ENCODE data around the gene TMEM63B.

Gene TMEM63B

DNA sequence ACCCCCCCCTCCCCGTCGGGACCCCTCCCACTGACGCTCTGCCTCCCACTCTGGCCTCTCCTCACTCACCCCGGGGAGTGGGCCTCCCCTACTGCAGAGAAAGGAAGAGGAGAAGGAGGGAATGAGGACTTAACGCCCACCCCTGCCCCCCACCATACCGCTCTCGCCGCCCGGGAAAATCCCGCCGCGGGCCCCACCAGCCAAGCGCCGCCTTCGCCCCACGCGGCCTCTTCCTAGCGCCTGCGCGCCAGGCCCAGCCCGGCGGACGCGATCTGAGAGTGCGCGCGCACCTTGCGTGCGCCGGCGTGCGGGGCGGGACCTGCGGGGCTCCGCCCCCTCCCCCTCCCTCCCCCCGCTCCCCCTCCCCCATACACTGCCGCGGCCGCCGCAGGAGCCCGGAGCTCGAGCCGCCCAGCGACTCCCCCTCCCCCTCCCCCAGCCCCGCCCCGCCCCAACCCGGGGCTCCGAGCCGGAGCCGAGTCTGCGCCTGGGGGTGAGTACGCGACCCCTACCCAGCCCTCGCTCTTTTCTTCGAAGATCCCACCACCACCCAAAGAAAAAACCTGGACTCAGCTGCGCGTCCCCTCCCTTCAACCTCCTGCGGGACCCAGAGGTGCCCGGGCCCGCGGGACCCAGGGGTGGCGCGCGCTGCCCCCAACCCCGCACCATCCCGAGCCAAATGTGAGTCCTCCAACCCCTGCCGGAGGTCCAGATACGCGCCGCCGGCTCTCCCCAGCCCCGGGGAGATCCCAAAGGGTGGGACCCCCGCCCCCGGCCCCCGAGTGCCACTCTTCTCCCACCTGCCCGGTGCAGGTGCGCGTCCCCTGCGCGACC, at the start of gene TMEM63B, which contains the start of gene MRPL14:
TMEM63B (plus strand) TSS at position 369 of the 834 bp plus-strand sequence. CDS start 7,031 bp downstream, outside the sequence.
MRPL14 (minus strand) TSS at position 267 of the 834 bp plus-strand sequence. CDS start 10,841 bp downstream, outside the sequence.
- no peaks in the 10 kb centered on the region for H3K36me3 ChIP-seq (ENCODE audit: control insufficient read depth in 2 of 2, insufficient read depth in 2 of 2, low read length in 2 of 2)
- no peaks in the 10 kb centered on the region for H3K27me3 ChIP-seq (ENCODE audit: control insufficient read depth in 2 of 2, insufficient read depth in 2 of 2, low read length in 2 of 2)
- peak within 1 kb of the TSS; percentile 56 to 88 for H3K9ac ChIP-seq (ENCODE audit: low read depth in 1 of 2, low read length in 2 of 2)
- H3K4me3 ChIP-seq (ENCODE audit: low read length in 2 of 2), result peak within 1 kb of the TSS; percentile 78 to 89
- peak within 1 kb of the TSS; percentile 83 to 86 for H3K27ac ChIP-seq (ENCODE audit: low read depth in 2 of 2, low read length in 2 of 2)
- H3K4me1 ChIP-seq (ENCODE audit: control insufficient read depth in 2 of 2, insufficient read depth in 2 of 2, low read length in 2 of 2), result peaks cover 40 to 57% of the 10 kb centered on the region in 2 donors
- H3K9me3 ChIP-seq (ENCODE audit: control insufficient read depth in 2 of 2, low read length in 2 of 2), result no peaks in the 10 kb centered on the region

DNA sequence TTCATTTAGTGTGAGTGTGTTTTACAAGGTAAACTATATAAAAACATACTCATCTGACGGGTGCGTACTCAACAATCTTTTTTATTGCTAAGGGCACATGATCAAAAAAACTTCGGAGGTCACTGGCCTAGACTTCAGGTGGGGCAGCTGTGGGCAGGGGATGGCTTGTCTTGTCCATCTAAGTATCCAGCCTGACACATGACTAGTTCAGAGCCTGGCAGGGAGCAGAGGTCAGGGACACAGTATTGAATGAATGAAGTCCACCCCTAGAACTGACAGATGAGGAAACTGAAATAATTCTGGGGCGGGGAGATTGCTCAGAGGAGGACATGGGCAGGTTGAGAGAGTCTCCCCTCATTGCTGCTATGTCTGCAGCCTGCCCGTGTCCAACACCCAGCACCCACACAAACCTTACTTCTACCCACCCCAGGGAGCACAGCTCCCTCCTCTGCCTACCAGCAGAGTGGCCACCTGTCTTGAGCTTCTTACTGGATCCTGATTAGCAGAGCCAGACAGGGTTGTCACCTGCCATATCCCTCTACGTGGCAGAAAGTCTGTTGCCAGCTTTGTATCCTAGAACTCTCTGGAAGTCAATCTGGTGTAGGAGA, 49.0 kb upstream of the TMEM63B start:
- Histone ChIP-seq H3K9me3 (ENCODE audit: control insufficient read depth in 2 of 2, low read length in 2 of 2) (no peaks in the 10 kb centered on the region), H3K36me3 (ENCODE audit: control insufficient read depth in 2 of 2, insufficient read depth in 2 of 2, low read length in 2 of 2) (no peaks in the 10 kb centered on the region), H3K9ac (ENCODE audit: low read depth in 1 of 2, low read length in 2 of 2) (no peak overlapping the region), H3K4me3 (ENCODE audit: low read length in 2 of 2) (no peak overlapping the region), H3K27ac (ENCODE audit: low read depth in 2 of 2, low read length in 2 of 2) (no peak overlapping the region), H3K27me3 (ENCODE audit: control insufficient read depth in 2 of 2, insufficient read depth in 2 of 2, low read length in 2 of 2) (no peaks in the 10 kb centered on the region), H3K4me1 (ENCODE audit: control insufficient read depth in 2 of 2, insufficient read depth in 2 of 2, low read length in 2 of 2) (peaks cover 24 to 43% of the 10 kb centered on the region in 2 donors)

DNA sequence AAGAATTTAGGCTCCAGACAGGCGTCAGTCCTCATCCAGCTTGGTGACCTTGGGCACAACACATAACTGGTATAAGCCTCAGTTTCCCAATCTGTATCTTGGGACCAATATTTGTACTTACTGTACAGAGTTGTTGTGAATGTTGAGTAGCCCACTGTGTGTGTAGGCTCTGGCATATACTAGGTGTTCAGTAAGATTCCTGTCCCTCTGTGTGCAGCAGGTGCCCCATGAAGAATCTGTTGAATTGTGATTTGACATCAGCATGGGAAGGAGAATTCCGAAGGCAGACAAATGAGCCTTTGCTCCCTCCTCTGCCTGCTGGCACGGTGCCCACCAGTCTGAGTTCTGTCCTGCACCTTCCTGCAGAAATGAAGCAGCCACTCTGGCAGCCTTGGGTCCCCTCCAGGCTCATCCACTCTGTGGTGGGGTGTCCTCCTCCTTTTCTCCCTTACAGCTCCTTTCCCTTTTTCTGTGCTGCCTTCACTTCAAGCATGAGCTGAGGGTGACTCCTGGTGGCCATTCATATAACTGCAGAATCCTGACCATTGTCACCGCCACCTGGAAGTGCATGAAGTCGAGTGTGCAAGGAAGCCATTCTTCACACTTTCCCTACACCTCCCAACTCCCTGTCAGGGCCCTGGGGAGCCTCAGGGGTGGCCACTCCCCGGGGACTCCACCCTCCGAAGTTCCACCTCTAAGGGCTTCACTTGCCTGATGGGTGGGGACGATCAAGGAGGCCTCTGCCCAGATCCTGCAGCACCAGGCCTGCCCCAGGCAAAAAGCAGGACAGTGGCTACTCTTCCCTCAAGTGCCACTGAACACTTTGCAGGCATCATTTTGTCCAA, 48.3 kb upstream of the TMEM63B start:
- Histone ChIP-seq H3K4me1 (ENCODE audit: control insufficient read depth in 2 of 2, insufficient read depth in 2 of 2, low read length in 2 of 2) (peaks cover 18 to 37% of the 10 kb centered on the region in 2 donors), H3K27me3 (ENCODE audit: control insufficient read depth in 2 of 2, insufficient read depth in 2 of 2, low read length in 2 of 2) (no peaks in the 10 kb centered on the region), H3K36me3 (ENCODE audit: control insufficient read depth in 2 of 2, insufficient read depth in 2 of 2, low read length in 2 of 2) (no peaks in the 10 kb centered on the region), H3K27ac (ENCODE audit: low read depth in 2 of 2, low read length in 2 of 2) (no peak overlapping the region), H3K9ac (ENCODE audit: low read depth in 1 of 2, low read length in 2 of 2) (no peak overlapping the region), H3K9me3 (ENCODE audit: control insufficient read depth in 2 of 2, low read length in 2 of 2) (no peaks in the 10 kb centered on the region), H3K4me3 (ENCODE audit: low read length in 2 of 2) (no peak overlapping the region)

DNA sequence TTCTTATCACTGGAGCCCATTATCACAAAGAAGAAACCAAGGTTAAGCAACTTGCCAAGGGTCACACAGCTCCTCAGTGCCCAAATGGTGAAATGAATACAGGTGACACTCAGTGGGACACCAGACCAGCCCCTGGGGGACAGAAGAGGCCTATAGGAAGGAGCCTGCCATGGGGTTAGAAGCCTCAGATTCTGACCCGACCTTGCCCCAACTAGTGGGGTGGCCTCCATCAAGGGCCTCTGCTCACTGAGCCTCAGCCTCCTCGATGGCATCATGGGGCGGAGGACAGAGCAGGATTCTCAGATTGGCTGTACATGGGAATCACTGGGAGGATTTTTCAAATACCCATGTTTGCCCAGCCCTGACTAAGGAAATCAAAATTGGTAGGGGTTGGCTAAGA, 47.7 kb upstream of the TMEM63B start:
- Histone ChIP-seq H3K4me3 (ENCODE audit: low read length in 2 of 2) (no peak overlapping the region), H3K27ac (ENCODE audit: low read depth in 2 of 2, low read length in 2 of 2) (no peak overlapping the region), H3K4me1 (ENCODE audit: control insufficient read depth in 2 of 2, insufficient read depth in 2 of 2, low read length in 2 of 2) (peaks cover 12 to 30% of the 10 kb centered on the region in 2 donors), H3K9me3 (ENCODE audit: control insufficient read depth in 2 of 2, low read length in 2 of 2) (no peaks in the 10 kb centered on the region), H3K27me3 (ENCODE audit: control insufficient read depth in 2 of 2, insufficient read depth in 2 of 2, low read length in 2 of 2) (no peaks in the 10 kb centered on the region), H3K9ac (ENCODE audit: low read depth in 1 of 2, low read length in 2 of 2) (no peak overlapping the region), H3K36me3 (ENCODE audit: control insufficient read depth in 2 of 2, insufficient read depth in 2 of 2, low read length in 2 of 2) (no peaks in the 10 kb centered on the region)

DNA sequence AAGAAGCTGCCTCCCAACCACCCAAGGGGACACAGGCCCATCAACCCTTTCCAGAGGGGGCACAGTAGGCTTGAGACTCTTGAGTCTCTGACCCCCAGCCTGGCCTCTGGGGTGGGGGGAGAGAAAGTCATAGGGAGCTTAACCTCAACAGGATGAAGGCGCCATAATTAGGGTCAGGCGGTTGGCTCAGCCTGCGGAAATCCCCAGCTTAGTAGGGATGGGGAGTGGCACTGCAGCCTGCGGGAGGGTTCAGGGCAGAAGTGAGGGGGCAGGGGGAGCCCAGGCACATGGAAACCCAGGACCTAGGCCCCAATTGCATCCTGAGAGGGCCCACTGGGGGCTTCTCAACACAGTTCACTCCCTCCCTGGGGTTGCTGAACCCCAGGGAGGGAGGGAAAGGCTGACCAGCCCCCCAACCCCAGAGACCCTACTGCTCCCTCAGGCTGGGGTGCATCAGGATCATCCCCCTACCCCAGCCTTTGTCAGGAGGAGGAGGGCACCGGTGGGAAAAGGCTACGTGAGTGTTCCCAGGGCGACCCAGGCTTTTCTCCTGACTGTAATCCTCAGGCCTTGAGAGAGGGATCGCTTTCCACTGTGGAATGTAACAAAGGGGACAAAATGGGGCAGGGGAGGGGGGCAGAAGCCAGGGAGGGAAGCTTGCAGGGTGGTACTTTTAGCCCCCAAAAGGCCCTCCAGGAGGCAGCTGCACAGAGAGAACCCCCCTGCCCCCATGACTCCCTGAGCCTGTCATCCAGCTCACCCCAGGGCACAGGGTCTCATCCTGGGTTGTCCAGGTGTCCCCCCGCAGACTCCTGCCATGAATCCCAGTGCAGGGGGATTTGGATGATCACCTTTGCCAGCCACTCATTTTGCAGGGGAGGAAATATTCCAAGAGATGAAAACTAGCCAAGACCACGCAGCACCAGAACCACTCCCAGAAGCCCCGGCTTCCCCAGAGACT, 46.5 kb upstream of the TMEM63B start:
- H3K9me3 ChIP-seq (ENCODE audit: control insufficient read depth in 2 of 2, low read length in 2 of 2), result no peaks in the 10 kb centered on the region
- H3K27ac ChIP-seq (ENCODE audit: low read depth in 2 of 2, low read length in 2 of 2), result no peak overlapping the region
- no peak overlapping the region for H3K4me3 ChIP-seq (ENCODE audit: low read length in 2 of 2)
- no peaks in the 10 kb centered on the region for H3K27me3 ChIP-seq (ENCODE audit: control insufficient read depth in 2 of 2, insufficient read depth in 2 of 2, low read length in 2 of 2)
- H3K36me3 ChIP-seq (ENCODE audit: control insufficient read depth in 2 of 2, insufficient read depth in 2 of 2, low read length in 2 of 2), result no peaks in the 10 kb centered on the region
- H3K4me1 ChIP-seq (ENCODE audit: control insufficient read depth in 2 of 2, insufficient read depth in 2 of 2, low read length in 2 of 2), result peaks cover 7 to 28% of the 10 kb centered on the region in 2 donors
- no peak overlapping the region for H3K9ac ChIP-seq (ENCODE audit: low read depth in 1 of 2, low read length in 2 of 2)

DNA sequence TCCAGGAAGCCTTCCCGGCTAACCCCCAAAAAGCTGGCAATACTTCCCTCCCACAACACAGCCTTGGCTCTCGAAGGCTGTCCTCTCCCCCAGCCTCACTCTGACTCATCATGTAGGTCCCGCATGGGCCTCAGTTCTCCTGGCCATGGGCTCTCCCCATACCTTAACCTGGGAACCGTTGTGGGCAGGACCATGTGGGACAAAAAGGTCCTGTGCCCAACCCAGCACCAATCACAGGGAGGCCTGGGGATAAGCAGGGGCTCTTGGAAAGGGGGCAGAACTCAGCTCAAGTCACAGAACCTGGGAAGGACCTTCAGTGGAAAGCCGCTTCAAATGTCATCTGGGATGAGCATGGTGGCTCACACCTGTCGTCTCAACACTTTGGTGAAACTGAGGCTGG, 45.6 kb upstream of the TMEM63B start:
- Histone ChIP-seq H3K27me3 (ENCODE audit: control insufficient read depth in 2 of 2, insufficient read depth in 2 of 2, low read length in 2 of 2) (no peaks in the 10 kb centered on the region), H3K27ac (ENCODE audit: low read depth in 2 of 2, low read length in 2 of 2) (no peak overlapping the region), H3K4me1 (ENCODE audit: control insufficient read depth in 2 of 2, insufficient read depth in 2 of 2, low read length in 2 of 2) (peaks cover 6 to 20% of the 10 kb centered on the region in 2 donors), H3K9me3 (ENCODE audit: control insufficient read depth in 2 of 2, low read length in 2 of 2) (no peaks in the 10 kb centered on the region), H3K4me3 (ENCODE audit: low read length in 2 of 2) (no peak overlapping the region), H3K9ac (ENCODE audit: low read depth in 1 of 2, low read length in 2 of 2) (no peak overlapping the region), H3K36me3 (ENCODE audit: control insufficient read depth in 2 of 2, insufficient read depth in 2 of 2, low read length in 2 of 2) (no peaks in the 10 kb centered on the region)

DNA sequence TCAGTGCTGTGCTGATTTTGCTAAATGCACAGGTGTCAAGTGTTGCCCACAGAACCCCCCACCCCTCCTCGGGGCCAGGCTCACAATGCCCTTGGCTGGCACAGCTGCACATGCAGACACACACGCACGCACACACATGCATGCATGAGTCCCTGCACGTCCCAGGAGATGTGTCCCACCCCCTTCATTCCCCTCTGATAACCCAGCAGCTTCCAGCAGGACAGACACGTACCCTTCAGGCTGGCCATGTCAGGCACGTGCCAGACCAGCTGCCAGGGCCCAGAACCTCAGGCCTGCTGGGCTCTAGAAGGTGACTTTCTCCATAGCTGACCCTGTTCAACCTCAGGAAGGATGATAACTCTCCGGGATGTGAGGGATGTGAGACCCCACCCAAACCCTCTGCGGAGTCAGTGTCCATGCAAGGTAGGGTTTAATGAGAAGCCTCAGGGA, 44.5 kb upstream of the TMEM63B start:
- Histone ChIP-seq H3K27me3 (ENCODE audit: control insufficient read depth in 2 of 2, insufficient read depth in 2 of 2, low read length in 2 of 2) (no peaks in the 10 kb centered on the region), H3K9me3 (ENCODE audit: control insufficient read depth in 2 of 2, low read length in 2 of 2) (no peaks in the 10 kb centered on the region), H3K27ac (ENCODE audit: low read depth in 2 of 2, low read length in 2 of 2) (no peak overlapping the region), H3K4me3 (ENCODE audit: low read length in 2 of 2) (no peak overlapping the region), H3K36me3 (ENCODE audit: control insufficient read depth in 2 of 2, insufficient read depth in 2 of 2, low read length in 2 of 2) (no peaks in the 10 kb centered on the region), H3K9ac (ENCODE audit: low read depth in 1 of 2, low read length in 2 of 2) (no peak overlapping the region), H3K4me1 (ENCODE audit: control insufficient read depth in 2 of 2, insufficient read depth in 2 of 2, low read length in 2 of 2) (peaks cover 3 to 13% of the 10 kb centered on the region in 2 donors)

DNA sequence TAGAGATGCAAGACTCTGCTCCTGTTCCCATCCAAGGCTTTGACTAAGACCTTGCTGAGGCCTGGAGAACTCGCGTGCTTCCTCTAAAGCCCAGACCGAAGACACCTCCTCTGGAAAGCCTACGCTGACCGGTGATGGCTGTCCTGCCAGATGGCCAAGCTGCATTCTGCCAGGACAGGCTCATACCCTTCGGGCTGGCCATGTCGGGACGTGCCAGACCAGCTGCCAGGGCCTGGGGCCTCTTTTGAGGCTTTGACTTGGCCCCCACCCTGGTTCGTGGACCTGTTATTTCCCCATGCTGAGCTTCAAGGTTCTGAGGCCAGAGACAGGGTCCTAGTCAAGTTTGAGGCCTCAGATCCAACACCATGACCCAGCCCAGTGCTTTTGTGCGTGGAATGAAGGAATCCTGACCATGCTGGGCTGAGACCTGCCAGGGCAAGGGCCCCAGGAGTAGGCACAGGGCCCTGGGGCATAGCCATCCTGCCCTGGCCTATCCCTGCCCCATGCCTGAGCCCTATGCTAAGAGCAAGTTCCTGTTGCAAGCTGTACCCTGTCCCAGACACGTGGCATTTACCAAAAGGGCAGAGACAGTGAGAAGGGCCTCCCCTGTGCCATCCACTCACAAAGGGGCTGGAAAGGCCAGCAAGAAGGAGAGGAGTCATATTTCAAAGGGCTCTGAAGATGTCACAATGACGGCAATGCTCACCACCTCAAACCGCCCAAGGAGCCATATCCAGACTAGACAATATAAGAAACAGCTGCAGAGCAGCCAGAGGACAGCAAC, 42.9 kb upstream of the TMEM63B start:
- no peaks in the 10 kb centered on the region for H3K9me3 ChIP-seq (ENCODE audit: control insufficient read depth in 2 of 2, low read length in 2 of 2)
- no peak overlapping the region for H3K27ac ChIP-seq (ENCODE audit: low read depth in 2 of 2, low read length in 2 of 2)
- no peaks in the 10 kb centered on the region for H3K36me3 ChIP-seq (ENCODE audit: control insufficient read depth in 2 of 2, insufficient read depth in 2 of 2, low read length in 2 of 2)
- no peak overlapping the region for H3K4me3 ChIP-seq (ENCODE audit: low read length in 2 of 2)
- H3K27me3 ChIP-seq (ENCODE audit: control insufficient read depth in 2 of 2, insufficient read depth in 2 of 2, low read length in 2 of 2), result no peaks in the 10 kb centered on the region
- peaks cover 0 to 3% of the 10 kb centered on the region in 2 donors for H3K4me1 ChIP-seq (ENCODE audit: control insufficient read depth in 2 of 2, insufficient read depth in 2 of 2, low read length in 2 of 2)
- H3K9ac ChIP-seq (ENCODE audit: low read depth in 1 of 2, low read length in 2 of 2), result no peak overlapping the region
